PFSK-1 (cell line): ENCODE data around the gene HOXD11.

Source experiments
- FOXP2 ChIP-seq: optimal IDR thresholded peaks from 2 replicates; pipeline ENCODE3; 2011; ENCODE audit warnings: borderline replicate concordance, control low read depth, inconsistent platforms; ENCODE audit not compliant: insufficient read depth; ENCODE audit errors: extremely low read length, extremely low read depth
- POLR2AphosphoS5 ChIP-seq: IDR thresholded peaks from 2 replicates; pipeline ENCODE4 v1.6.1; 2012; ENCODE audit warnings: low read depth, mild to moderate bottlenecking, control low read depth, low read length, moderate library complexity
- SIN3A ChIP-seq: IDR thresholded peaks from 2 replicates; pipeline ENCODE4 v1.6.1; 2012; ENCODE audit warnings: mild to moderate bottlenecking, low read length, moderate library complexity, borderline replicate concordance; ENCODE audit not compliant: insufficient read depth
- TAF1 ChIP-seq: IDR thresholded peaks from 2 replicates; pipeline ENCODE4 v1.6.1; 2012; ENCODE audit warnings: low read length, control low read depth, borderline replicate concordance; ENCODE audit not compliant: insufficient read depth
- TF ChIP-seq, protein P1 (sequence below), 2 experiments: IDR thresholded peaks; 2 replicates each; pipeline versions ENCODE4 v1.6.1 to v1.8.0; 2011 to 2012; ENCODE audit warnings: low read depth in 2 of 2, low read length in 2 of 2, control low read depth in 1 of 2, inconsistent platforms in 1 of 2, mild to moderate bottlenecking in 1 of 2, moderate library complexity in 1 of 2; ENCODE audit not compliant: insufficient read depth in 1 of 2

Gene HOXD11

GRCh38 chr2:176085861-176086771, 21.0 kb upstream of the HOXD11 start:
- TF ChIP-seq SIN3A, result no peak
- no peak for TF ChIP-seq TAF1
- no peak for TF ChIP-seq POLR2AphosphoS5
- TF ChIP-seq, protein P1, sequence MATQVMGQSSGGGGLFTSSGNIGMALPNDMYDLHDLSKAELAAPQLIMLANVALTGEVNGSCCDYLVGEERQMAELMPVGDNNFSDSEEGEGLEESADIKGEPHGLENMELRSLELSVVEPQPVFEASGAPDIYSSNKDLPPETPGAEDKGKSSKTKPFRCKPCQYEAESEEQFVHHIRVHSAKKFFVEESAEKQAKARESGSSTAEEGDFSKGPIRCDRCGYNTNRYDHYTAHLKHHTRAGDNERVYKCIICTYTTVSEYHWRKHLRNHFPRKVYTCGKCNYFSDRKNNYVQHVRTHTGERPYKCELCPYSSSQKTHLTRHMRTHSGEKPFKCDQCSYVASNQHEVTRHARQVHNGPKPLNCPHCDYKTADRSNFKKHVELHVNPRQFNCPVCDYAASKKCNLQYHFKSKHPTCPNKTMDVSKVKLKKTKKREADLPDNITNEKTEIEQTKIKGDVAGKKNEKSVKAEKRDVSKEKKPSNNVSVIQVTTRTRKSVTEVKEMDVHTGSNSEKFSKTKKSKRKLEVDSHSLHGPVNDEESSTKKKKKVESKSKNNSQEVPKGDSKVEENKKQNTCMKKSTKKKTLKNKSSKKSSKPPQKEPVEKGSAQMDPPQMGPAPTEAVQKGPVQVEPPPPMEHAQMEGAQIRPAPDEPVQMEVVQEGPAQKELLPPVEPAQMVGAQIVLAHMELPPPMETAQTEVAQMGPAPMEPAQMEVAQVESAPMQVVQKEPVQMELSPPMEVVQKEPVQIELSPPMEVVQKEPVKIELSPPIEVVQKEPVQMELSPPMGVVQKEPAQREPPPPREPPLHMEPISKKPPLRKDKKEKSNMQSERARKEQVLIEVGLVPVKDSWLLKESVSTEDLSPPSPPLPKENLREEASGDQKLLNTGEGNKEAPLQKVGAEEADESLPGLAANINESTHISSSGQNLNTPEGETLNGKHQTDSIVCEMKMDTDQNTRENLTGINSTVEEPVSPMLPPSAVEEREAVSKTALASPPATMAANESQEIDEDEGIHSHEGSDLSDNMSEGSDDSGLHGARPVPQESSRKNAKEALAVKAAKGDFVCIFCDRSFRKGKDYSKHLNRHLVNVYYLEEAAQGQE (IDR thresholded peaks at IDR 0.05; ENCODE audit: insufficient read depth in 1 of 2, low read depth in 2 of 2, low read length in 2 of 2), result no peak
- no peak for TF ChIP-seq FOXP2

GRCh38 chr2:176087330-176088047, 19.6 kb upstream of the HOXD11 start:
- TF ChIP-seq, protein P1 (IDR thresholded peaks at IDR 0.05; ENCODE audit: insufficient read depth in 1 of 2, low read depth in 2 of 2, low read length in 2 of 2), result no peak
- no peak for TF ChIP-seq TAF1
- no peak for TF ChIP-seq FOXP2
- no peak for TF ChIP-seq POLR2AphosphoS5
- TF ChIP-seq SIN3A, result no peak

DNA sequence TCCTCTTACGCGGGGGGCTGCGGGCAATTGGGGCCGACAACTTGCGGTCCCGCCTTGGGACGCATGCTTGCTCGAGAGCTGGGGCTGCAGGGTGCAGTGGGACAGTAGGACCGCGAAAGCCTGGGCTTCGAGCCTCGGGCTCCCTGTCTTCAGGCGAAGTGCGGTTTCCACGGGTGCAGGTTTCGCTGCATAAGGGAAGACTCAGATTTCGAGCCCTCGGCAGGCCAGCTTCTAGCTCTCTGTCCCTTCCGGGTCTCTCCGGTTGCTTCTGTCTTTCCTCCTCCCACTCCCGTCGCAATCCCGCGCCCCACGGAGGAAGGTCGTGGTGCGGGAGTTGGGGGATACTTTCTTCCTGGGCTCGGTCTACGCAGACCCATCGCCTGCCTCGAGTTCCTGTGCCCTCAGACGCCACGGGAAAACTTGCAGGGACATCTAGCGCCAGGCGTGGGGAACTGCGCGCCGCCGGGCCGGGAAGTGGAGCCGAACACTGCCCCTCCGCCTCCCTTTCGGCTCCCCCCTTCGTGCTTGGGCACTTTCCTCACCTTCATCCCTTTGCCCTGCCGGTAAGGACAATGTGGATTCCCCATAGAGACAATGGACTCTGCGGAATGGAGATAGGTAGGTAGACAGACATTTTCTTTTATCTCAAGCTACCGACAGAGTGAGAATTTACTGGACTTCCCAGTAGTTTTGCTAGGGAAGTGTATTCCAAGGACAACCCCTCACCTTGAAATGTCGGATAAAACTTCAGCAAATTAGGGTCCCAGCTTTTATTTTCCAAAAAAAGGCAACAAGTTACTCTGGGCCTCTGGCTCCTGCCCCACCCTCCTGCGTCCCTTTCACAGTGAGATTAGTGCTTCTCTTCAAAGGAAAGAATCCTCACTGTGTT, 18.8 kb upstream of the HOXD11 start:
- no peak for TF ChIP-seq SIN3A
- TF ChIP-seq TAF1, result no peak
- no peak for TF ChIP-seq POLR2AphosphoS5
- TF ChIP-seq, protein P1 (IDR thresholded peaks at IDR 0.05; ENCODE audit: insufficient read depth in 1 of 2, low read depth in 2 of 2, low read length in 2 of 2), result no peak
- TF ChIP-seq FOXP2, result no peak

- TF ChIP-seq FOXP2, result no peak
- no peak for TF ChIP-seq SIN3A
- TF ChIP-seq, protein P1 (IDR thresholded peaks at IDR 0.05; ENCODE audit: insufficient read depth in 1 of 2, low read depth in 2 of 2, low read length in 2 of 2), result no peak
- TF ChIP-seq POLR2AphosphoS5, result no peak
- TF ChIP-seq TAF1, result no peak
These were observed 17.9 kb upstream of the HOXD11 start for GRCh38 chr2:176088937-176089842.
